ENCODE measurements around the gene CCDC167.

The CCDC167 gene

DNA sequence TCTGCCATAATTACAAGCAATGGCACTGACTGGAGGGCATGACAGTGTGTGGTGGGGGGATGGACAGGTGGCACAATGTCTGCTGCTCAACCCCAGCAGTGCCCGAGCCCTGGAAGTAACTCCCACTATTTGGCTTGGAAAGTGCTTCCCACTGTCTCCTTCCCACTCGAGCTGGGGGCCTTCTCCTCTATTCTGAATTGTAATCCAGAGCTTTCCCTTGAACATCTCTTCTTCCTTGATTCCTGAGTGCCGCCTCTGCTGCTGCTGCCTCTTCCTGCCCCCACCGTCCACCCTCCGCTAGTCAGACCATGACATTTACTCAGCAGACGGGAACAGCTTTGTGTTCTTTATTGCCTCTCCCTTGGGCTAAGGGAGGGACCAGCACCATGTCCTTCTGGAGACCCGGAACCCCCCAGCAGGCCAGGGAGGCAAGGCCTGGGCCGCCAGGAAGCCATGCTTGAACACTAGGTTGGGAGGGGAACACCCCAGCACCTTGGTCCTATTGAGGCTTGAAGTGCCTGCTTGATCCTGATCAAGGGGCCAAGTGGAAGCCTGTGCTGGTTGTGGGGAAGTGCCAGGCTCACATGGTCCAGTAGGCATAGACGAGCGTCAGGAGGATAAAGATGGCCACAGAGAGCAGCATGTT, 17.0 kb downstream of the CCDC167 start:
- DNase-seq: no peak
- Histone ChIP-seq H3K27me3 (ENCODE audit: insufficient read depth, low read depth, severe bottlenecking) (no peaks in the 10 kb centered on the region), H3K36me3 (peaks cover 55% of the 10 kb centered on the region), H3K4me3 (ENCODE audit: low read depth, low read length) (no peak overlapping the region), H3K27ac (peak overlapping the region; percentile 49), H3K9me3 (ENCODE audit: severe bottlenecking) (no peaks in the 10 kb centered on the region)
- TF ChIP-seq, protein P1, sequence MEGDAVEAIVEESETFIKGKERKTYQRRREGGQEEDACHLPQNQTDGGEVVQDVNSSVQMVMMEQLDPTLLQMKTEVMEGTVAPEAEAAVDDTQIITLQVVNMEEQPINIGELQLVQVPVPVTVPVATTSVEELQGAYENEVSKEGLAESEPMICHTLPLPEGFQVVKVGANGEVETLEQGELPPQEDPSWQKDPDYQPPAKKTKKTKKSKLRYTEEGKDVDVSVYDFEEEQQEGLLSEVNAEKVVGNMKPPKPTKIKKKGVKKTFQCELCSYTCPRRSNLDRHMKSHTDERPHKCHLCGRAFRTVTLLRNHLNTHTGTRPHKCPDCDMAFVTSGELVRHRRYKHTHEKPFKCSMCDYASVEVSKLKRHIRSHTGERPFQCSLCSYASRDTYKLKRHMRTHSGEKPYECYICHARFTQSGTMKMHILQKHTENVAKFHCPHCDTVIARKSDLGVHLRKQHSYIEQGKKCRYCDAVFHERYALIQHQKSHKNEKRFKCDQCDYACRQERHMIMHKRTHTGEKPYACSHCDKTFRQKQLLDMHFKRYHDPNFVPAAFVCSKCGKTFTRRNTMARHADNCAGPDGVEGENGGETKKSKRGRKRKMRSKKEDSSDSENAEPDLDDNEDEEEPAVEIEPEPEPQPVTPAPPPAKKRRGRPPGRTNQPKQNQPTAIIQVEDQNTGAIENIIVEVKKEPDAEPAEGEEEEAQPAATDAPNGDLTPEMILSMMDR (IDR thresholded peaks at IDR 0.05; ENCODE audit: low read depth, low read length): no peak

DNA sequence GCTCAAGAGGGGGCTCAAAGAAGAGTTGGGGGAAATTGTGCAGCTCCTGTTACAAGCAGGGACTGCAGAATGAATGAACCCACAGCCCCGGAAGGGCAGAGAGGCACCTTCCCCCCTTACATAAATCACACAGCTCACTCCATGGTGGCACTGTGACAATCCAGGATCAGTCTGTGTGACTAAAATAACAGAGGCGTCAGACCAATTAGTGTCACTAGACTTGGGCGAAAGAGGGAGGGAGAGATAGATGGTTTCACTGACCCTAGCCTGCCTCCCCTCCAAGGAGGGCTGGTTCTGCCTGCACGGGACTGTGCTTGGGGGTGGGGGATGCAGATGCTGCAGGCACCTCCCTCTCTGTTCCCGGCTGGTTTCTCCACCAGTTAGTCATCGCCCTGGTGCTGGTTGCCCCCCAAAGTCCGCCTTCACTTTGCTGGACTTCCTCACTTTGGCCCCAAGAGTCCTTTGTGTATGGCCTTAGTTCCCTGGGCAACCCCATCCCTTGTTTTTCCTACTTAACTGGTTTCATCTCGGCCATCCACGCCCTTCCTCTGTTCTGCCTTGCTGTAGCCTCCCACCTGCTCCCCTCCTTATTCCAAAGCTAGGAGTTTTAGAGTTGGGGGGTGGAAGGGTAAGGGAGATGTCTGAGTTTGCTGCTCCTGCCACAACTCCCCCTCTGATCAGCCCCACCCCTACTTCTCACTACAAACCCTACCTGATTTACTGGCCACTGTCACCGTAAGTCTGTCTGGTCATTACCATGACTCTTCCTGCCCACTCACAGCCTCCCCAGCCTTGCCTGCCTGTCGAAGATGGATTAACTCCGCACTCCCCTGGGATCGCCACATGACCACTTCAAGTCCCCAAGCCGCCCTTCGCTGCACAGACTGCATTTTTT, 17.7 kb downstream of the CCDC167 start:
- H3K27me3 ChIP-seq (ENCODE audit: insufficient read depth, low read depth, severe bottlenecking): no peaks in the 10 kb centered on the region
- H3K27ac ChIP-seq: peak overlapping the region; percentile 49

DNA sequence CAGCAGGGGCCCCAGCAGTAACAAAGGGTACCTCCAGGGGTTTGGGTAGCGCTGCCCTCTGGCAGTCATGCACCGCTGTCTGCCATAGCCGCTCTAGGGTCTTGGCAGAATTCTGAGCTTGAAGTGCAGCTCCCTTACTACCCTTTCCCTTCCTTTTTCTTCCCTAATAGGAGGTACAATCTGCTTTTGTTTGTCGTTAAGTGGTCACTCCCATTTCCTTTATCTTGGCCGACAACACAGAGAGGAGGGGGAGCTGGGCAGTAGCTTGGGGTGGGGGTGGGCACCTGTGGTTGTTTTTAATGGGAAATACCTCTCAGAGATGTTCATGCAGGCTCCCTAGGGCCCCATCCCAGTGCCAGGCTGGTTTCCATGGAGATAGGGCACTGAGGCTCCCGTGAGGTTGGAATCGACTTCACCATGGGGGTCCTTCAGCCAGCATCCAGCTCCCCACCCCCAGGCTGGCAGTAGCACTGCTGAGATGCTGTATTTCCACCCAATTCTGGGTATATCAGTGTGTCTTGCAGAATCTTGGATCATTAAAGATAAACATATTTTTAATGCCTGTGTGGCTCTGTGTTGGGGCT, 18.6 kb downstream of the CCDC167 start:
- TF ChIP-seq, protein P1 (IDR thresholded peaks at IDR 0.05; ENCODE audit: low read depth, low read length): 0 out of 2 replicates have a peak, but pooled peaks have one; percentile 15
- peak overlapping the region; percentile 49 for H3K27ac ChIP-seq
- no peak overlapping the region for H3K4me3 ChIP-seq (ENCODE audit: low read depth, low read length)
- H3K27me3 ChIP-seq (ENCODE audit: insufficient read depth, low read depth, severe bottlenecking): no peaks in the 10 kb centered on the region
- H3K9me3 ChIP-seq (ENCODE audit: severe bottlenecking): no peaks in the 10 kb centered on the region
- peaks cover 72% of the 10 kb centered on the region for H3K36me3 ChIP-seq
- no peak for DNase-seq

More for the DNA sequence above, 17.7 kb downstream of the CCDC167 start:
- Histone ChIP-seq H3K4me3 (ENCODE audit: low read depth, low read length) (no peak overlapping the region), H3K9me3 (ENCODE audit: severe bottlenecking) (no peaks in the 10 kb centered on the region), H3K36me3 (peaks cover 63% of the 10 kb centered on the region)
- peak; percentile 90 for DNase-seq
- TF ChIP-seq, protein P1 (IDR thresholded peaks at IDR 0.05; ENCODE audit: low read depth, low read length): no peak

DNA sequence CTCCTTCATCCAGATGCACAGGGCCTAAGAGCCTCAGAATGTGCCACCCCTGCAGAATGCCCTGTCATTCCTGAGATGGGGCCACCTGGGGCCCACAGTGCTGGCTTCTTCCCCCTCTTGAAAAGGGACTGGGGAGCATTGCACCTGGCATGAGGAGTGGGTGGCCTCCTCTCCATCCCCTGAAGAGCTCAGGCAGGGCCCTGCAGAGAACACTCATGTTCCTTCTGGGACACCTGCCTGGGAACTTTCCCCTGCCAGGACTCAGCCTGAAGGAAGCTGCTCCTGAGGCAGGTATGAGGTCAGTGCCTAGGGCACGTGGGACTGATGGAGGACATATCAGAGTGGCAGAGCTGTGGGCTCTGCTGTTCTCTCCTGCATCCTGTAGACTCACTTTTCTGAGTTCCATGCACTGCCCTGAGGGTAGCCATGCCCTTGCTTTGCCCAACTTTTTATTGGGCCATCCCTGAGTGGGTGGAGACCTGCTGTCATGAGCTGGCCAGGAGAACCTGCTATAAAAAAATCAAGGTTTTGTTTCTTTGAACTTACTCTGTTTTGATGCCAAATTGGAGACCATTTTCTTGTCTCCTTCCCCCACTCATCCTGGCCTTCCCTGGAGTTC, 19.5 kb downstream of the CCDC167 start:
- H3K4me3 ChIP-seq (ENCODE audit: low read depth, low read length): no peak overlapping the region
- no peaks in the 10 kb centered on the region for H3K9me3 ChIP-seq (ENCODE audit: severe bottlenecking)
- H3K27me3 ChIP-seq (ENCODE audit: insufficient read depth, low read depth, severe bottlenecking): no peaks in the 10 kb centered on the region
- no peak for DNase-seq
- TF ChIP-seq, protein P1 (IDR thresholded peaks at IDR 0.05; ENCODE audit: low read depth, low read length): no peak
- H3K27ac ChIP-seq: no peak overlapping the region; the same call in 1 of the 2 replicates
- peaks cover 80% of the 10 kb centered on the region for H3K36me3 ChIP-seq

DNA sequence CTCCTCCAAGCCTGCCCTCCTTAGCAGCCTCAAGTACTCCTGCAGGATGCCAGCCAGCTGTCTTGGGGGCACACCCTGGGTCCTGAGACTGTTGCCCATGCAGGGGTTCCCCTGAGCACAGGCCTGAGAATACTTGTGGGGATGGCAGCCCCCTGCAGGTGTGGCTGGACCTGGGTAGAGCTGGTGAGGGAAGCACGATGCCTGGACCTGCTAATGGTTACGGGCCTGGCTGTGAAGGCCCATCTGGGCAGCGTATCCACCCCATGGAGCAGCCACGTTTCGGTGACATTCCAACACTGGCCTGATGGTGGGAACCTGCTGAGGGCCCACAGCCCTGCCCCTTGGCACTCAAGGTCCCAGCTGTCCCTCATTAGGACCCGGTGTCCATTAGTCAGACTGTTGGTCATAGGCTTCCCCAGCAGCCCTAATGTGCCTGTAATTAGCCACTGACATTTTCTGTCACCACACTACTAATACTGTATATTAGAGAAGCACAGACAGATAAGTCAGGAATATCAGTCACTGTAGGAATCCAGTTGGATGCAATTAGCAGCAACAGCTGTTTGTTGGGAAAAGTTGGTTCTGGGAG, 20.3 kb downstream of the CCDC167 start:
- TF ChIP-seq, protein P1 (IDR thresholded peaks at IDR 0.05; ENCODE audit: low read depth, low read length): no peak
- Histone ChIP-seq H3K4me3 (ENCODE audit: low read depth, low read length) (no peak overlapping the region), H3K27me3 (ENCODE audit: insufficient read depth, low read depth, severe bottlenecking) (no peaks in the 10 kb centered on the region), H3K9me3 (ENCODE audit: severe bottlenecking) (no peaks in the 10 kb centered on the region), H3K36me3 (peaks cover 89% of the 10 kb centered on the region), H3K27ac (no peak overlapping the region)
- no peak for DNase-seq
